Neuron (in vitro differentiated cells): ENCODE results near the gene DAZAP1.

Source experiments
- H2AFZ ChIP-seq: one replicate; pipeline ENCODE4 v1.6.1; 2013; ENCODE audit warnings: low read depth, mild to moderate bottlenecking, inconsistent platforms, low read length, moderate library complexity
- H3K27me3 ChIP-seq: one replicate; pipeline ENCODE4 v1.6.1; 2013; ENCODE audit warnings: low read length; ENCODE audit not compliant: insufficient read depth
- H3K36me3 ChIP-seq: one replicate; pipeline ENCODE4 v1.6.1; 2013; ENCODE audit warnings: low read length; ENCODE audit not compliant: insufficient read depth
- H3K4me1 ChIP-seq: one replicate; pipeline ENCODE4 v1.6.1; 2013; ENCODE audit warnings: low read length; ENCODE audit not compliant: insufficient read depth
- H3K4me3 ChIP-seq: 2 replicates; pipeline ENCODE4 v1.5.1; 2013; ENCODE audit warnings: mild to moderate bottlenecking, low read length, moderate library complexity
- H3K9me3 ChIP-seq: one replicate; pipeline ENCODE4 v1.6.1; 2013; ENCODE audit warnings: low read length

The DAZAP1 gene

DNA sequence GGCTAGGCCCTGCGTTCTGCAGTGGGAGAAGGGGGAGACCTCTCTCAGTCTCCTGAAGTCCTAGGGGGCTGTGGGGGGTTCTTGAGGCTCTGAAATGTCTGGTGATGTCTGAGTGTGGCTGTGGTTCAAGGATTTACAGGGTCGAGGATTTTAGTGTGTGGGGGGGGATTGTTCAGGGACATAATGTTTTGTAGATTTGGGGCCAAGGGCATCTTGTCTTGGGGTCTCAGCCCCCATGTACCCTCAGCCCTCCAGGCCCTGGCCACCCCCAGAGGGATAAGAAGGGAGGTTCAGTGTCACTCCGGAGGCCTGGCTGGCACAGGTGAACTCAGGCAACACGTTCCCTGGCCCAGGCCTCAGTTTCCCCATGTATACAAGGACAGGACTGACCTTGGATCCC lies 40.1 kb downstream of the DAZAP1 start:
- Histone ChIP-seq H3K4me1 (peaks cover 44% of the 10 kb centered on the region), H3K36me3 (peaks cover 1% of the 10 kb centered on the region), H3K27me3 (no peaks in the 10 kb centered on the region), H3K4me3 (peak overlapping the region; percentile 47), H2AFZ (no peak overlapping the region), H3K9me3 (no peaks in the 10 kb centered on the region)

GRCh38 chr19:1447944-1448343 lies 40.6 kb downstream of the DAZAP1 start:
- H3K4me3 ChIP-seq, result no peak overlapping the region
- peaks cover 48% of the 10 kb centered on the region for H3K4me1 ChIP-seq
- no peak overlapping the region for H2AFZ ChIP-seq
- H3K36me3 ChIP-seq, result peaks cover 4% of the 10 kb centered on the region
- no peaks in the 10 kb centered on the region for H3K9me3 ChIP-seq
- no peaks in the 10 kb centered on the region for H3K27me3 ChIP-seq

DNA sequence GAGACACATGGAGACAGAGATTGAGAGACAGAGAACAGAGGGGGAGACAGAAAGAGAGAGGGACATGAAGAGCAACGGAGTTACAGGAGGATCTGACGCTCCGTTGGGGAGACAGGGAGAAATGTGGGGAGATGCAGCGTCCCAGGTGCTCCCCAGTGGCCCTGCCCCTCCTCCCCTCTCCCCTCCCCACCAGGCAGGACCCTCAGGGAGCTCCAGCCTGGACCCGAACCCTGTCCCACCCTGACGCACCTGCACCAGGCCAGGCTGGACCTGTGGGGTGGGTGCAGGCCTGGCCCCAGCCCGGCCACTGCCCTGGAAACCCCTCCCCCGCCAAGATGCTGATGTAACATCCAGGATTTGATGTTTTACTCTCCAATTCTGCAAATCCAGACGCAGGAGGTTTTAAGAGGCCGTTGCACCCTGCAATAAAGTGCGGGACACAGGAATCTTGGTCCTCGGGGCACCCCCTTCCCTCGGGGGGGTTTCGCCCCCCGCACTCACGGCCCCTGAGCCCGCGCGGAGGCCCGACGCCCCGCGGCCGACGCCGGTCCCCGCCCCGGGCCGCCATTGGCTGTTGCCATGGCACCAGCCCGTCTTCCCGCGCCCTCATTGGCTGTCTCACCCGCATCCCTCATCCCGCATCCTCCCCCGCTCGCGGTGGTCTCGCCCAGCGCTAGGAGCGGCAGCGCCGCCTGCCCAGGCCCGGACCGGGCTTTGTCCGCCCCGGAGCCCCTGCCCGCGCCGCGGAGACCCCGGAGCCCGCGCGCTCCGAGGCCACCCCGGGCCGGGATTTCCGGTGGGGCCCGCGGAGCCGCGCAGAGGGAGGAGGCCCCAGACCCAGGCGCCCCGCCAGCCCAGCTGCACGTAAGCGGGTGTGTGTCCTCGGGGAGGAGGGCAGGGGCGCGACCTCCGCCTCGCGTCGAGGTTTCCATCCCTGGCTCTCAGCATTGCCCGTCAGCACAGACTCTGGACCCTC lies 42.4 kb downstream of the DAZAP1 start, which contains the start of gene APC2:
TSS of gene APC2 (plus strand) at position 655 of the 976 bp plus-strand sequence. CDS start 2,881 bp downstream, outside the sequence.
- Histone ChIP-seq H3K9me3 (no peaks in the 10 kb centered on the region), H2AFZ (no peak within 1 kb of the TSS), H3K4me1 (peaks cover 54% of the 10 kb centered on the region), H3K27me3 (no peaks in the 10 kb centered on the region), H3K36me3 (peaks cover 18% of the 10 kb centered on the region), H3K4me3 (peak within 1 kb of the TSS; percentile 73)

DNA sequence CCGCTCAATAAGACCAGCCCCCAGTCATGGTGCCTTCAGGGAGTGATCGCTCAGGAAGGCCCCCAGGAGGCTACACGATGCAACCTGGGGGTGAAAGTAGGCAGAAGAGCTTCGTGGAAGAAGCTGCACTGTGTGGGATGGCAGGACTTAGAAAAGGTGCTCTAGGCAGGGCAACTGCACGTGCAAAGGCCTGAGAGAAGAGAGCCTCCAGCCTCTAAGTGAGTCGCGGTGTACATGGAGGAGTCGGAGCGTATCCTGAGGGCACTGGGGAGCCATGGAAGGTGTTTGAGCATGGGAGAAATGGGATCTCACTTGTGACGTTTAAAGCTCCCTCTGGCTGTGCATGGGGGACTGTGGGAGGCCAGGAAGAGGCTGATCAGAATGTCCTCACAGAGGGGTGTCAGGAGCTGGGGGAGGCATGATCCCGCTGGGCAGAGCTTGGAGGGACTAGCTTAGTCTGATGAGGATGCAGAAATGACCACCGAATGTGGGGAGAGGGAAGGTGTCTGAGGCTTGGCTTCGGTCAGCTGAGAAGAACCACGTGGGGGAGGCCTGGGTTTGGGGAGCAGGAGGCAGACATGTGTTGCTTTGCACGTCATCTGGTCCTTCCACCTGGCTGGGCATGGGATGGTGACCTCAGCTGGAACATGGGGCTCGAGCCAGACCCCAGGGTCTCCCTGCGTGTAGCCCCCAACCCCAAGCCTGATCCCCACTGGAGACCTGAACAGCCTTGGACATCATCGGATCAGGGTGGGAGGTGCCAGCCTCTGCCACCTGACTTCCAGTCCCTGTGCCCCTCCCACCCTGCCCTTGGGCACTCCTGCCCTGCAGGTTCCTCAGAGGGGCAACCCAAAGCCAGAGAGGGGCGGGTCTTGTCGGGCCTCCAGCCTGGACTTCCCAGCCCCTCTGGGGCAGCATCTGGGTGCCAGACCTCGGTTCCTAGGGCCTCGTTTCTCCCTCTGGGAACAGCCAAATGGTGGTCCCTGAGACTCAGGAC lies 43.6 kb downstream of the DAZAP1 start:
- H3K9me3 ChIP-seq, result no peaks in the 10 kb centered on the region
- H3K4me3 ChIP-seq, result peak overlapping the region; percentile 73
- H2AFZ ChIP-seq, result no peak overlapping the region
- H3K36me3 ChIP-seq, result peaks cover 30% of the 10 kb centered on the region
- H3K27me3 ChIP-seq, result no peaks in the 10 kb centered on the region
- H3K4me1 ChIP-seq, result peaks cover 53% of the 10 kb centered on the region

GRCh38 chr19:1451916-1452801 lies 44.8 kb downstream of the DAZAP1 start:
- Histone ChIP-seq H3K9me3 (no peaks in the 10 kb centered on the region), H3K4me3 (peak overlapping the region; percentile 73), H3K27me3 (no peaks in the 10 kb centered on the region), H2AFZ (no peak overlapping the region), H3K36me3 (peaks cover 41% of the 10 kb centered on the region), H3K4me1 (peaks cover 47% of the 10 kb centered on the region)

GRCh38 chr19:1452802-1453524 lies 45.6 kb downstream of the DAZAP1 start:
- peaks cover 41% of the 10 kb centered on the region for H3K4me1 ChIP-seq
- H2AFZ ChIP-seq, result no peak overlapping the region
- H3K36me3 ChIP-seq, result peaks cover 49% of the 10 kb centered on the region
- H3K4me3 ChIP-seq, result peak overlapping the region; percentile 59
- H3K9me3 ChIP-seq, result no peaks in the 10 kb centered on the region
- no peaks in the 10 kb centered on the region for H3K27me3 ChIP-seq

GRCh38 chr19:1453525-1454364 lies 46.4 kb downstream of the DAZAP1 start:
- Histone ChIP-seq H3K4me3 (no peak overlapping the region), H3K4me1 (peaks cover 40% of the 10 kb centered on the region), H3K36me3 (peaks cover 56% of the 10 kb centered on the region), H3K9me3 (no peaks in the 10 kb centered on the region), H3K27me3 (no peaks in the 10 kb centered on the region), H2AFZ (no peak overlapping the region)

GRCh38 chr19:1455002-1455335 lies 47.6 kb downstream of the DAZAP1 start:
- Histone ChIP-seq H3K36me3 (peaks cover 67% of the 10 kb centered on the region), H3K4me3 (no peak overlapping the region)

DNA sequence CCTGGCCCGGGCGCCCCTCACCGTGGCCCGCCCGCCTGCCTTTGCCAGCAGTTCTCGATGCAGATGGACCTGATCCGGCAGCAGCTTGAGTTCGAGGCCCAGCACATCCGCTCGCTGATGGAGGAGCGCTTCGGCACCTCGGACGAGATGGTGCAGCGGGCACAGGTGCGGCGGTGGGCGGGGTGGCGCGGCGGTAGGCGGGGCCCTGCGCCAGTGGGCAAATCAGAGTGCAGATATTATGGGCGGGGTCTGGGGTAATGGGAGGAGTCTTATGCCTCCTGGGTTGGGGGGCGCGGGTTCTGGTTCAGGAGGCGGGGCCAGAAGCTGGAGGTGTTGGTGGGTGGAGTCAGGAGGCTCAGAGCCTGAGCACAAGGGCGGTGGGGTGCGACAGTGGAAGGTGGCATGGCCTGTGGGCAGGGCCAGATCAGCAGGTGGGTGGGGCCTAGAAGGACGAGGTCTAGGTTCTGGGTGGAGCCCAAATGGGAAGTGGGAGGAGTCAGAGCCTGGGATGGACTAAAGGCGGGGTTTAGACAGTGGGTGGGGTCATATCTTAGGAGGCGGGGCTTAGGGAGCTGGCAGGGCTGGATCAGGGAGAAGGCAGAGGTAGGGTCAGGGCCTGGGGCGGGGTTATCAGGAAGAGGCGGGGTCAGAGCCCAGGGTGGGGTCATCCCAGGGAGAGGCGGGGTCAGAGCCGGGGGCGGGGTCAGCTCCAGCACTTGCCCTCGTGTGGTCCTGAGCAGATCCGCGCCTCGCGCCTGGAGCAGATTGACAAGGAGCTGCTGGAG lies 48.1 kb downstream of the DAZAP1 start:
- Histone ChIP-seq H2AFZ (no peak overlapping the region), H3K4me1 (peaks cover 27% of the 10 kb centered on the region), H3K9me3 (no peaks in the 10 kb centered on the region), H3K36me3 (peaks cover 73% of the 10 kb centered on the region), H3K27me3 (no peaks in the 10 kb centered on the region), H3K4me3 (no peak overlapping the region)

More at GRCh38 chr19:1455002-1455335, 47.6 kb downstream of the DAZAP1 start:
- Histone ChIP-seq H2AFZ (no peak overlapping the region), H3K9me3 (no peaks in the 10 kb centered on the region), H3K27me3 (no peaks in the 10 kb centered on the region), H3K4me1 (peaks cover 30% of the 10 kb centered on the region)

GRCh38 chr19:1456121-1456900 lies 48.9 kb downstream of the DAZAP1 start:
- Histone ChIP-seq H2AFZ (no peak overlapping the region), H3K27me3 (no peaks in the 10 kb centered on the region), H3K4me3 (no peak overlapping the region), H3K4me1 (peaks cover 19% of the 10 kb centered on the region), H3K36me3 (peaks cover 81% of the 10 kb centered on the region), H3K9me3 (no peaks in the 10 kb centered on the region)
